Mammary epithelial cell (primary cell): Measurements from ENCODE around the gene HSPA1A.

Experiments used
- EZH2 ChIP-seq: IDR thresholded peaks from 2 replicates; pipeline ENCODE4 v1.6.1; 2012; ENCODE audit warnings: low read length, inconsistent platforms, borderline replicate concordance
- TF ChIP-seq, protein P1 (sequence below), 2 donors: IDR thresholded peaks in 1 of 2; conservative IDR thresholded peaks in 1 of 2; 2 replicates each; pipeline ENCODE4 v1.5.1; 2011 to 2012; ENCODE audit warnings: inconsistent platforms in 2 of 2, low read length in 2 of 2, mild to moderate bottlenecking in 2 of 2, control low read depth in 1 of 2, low read depth in 1 of 2; ENCODE audit not compliant: insufficient read depth in 1 of 2; ENCODE audit errors: extremely low read depth in 1 of 2

DNA sequence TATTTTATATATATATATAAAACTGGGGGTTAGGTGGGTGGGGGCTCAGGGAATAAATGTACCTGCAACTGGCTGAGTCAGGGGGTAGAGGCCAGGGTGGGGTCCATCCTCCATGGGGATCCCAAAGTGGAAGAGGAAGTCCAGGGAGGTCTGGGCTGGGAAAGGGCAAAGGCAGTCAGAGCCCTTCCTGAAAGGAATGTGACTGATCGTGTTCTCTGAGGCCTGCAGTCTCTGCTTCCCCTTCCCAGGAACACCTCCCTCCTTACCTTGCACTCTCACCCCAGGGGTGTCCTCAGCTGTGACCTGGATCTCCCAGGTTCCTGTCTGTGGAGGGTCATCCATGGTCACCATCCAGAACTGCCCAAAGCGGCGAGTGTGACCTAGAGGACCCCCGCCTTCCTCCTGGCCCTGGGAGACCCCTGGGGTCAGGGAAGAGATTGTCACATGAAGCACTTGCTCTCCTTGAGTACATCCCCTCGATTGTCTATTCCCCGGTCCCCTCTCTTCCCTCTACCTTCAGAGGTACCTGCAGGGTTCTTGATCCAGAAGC lies 48.2 kb upstream of the HSPA1A start:
- no peak for TF ChIP-seq EZH2
- TF ChIP-seq, protein P1, sequence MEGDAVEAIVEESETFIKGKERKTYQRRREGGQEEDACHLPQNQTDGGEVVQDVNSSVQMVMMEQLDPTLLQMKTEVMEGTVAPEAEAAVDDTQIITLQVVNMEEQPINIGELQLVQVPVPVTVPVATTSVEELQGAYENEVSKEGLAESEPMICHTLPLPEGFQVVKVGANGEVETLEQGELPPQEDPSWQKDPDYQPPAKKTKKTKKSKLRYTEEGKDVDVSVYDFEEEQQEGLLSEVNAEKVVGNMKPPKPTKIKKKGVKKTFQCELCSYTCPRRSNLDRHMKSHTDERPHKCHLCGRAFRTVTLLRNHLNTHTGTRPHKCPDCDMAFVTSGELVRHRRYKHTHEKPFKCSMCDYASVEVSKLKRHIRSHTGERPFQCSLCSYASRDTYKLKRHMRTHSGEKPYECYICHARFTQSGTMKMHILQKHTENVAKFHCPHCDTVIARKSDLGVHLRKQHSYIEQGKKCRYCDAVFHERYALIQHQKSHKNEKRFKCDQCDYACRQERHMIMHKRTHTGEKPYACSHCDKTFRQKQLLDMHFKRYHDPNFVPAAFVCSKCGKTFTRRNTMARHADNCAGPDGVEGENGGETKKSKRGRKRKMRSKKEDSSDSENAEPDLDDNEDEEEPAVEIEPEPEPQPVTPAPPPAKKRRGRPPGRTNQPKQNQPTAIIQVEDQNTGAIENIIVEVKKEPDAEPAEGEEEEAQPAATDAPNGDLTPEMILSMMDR (conservative IDR thresholded peaks at IDR 0.05 in 1 of 2, IDR thresholded peaks at IDR 0.05 in 1 of 2; ENCODE audit: extremely low read depth in 1 of 2, insufficient read depth in 1 of 2, low read depth in 1 of 2, low read length in 2 of 2), result no peak
